NCI-H345 treated with DMSO at 0.1 percent for 48 hours (cell line): Measurements from ENCODE around the gene ITPKC.
"Not testable (repeated sequence)": the region's sequence is repeated elsewhere in the genome, so short reads cannot be mapped to it uniquely, and the experiment has no call there.

Experiments used
- DNase-seq: peaks from one replicate; lab custom pipeline; 2025; ENCODE audit not compliant: unreplicated experiment; lab: John Stamatoyannopoulos, UW

ITPKC gene

DNA sequence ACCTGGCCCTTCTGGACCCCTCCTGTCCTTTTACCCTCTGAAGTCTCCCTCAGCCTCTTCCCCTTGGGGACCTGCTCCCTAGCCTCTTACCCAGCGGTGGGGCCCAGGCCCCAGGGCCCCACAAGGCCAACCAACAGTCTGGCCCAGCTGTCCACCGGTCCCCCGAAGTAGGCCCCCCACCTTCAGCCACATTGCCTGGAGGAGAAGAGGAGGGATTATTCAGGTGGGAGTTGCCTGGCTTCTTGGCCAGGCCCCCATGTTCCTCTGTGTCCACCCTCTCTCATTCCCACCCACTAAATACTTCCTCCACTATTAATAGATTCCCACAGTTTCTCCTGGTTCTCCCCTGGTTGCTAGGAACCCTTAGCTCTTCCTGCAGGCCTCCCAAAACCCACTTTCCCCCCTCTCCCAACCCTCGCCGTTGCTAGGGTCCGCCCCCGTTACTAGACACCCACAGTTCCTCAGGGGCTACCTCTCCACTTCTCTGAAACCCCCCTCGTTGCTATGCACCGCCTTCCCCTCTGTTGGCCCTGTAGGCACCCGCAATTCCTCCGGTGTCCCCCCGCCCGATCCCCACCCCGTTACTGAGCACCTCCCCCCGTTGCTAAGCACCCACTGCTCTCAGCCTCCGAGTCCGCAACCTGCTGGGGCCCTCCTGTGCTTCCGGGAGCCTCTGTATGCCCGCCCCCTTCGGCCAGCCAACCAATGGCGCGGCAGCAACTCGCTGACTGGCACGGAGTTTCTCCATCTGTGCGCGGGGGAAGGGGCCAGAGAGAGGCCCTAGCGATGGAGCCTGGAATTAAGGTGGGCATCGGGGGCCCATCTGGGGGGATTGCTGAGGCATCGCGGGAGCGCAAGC is 2.2 kb upstream of the ITPKC start:
- peak; percentile 99 for DNase-seq

DNA sequence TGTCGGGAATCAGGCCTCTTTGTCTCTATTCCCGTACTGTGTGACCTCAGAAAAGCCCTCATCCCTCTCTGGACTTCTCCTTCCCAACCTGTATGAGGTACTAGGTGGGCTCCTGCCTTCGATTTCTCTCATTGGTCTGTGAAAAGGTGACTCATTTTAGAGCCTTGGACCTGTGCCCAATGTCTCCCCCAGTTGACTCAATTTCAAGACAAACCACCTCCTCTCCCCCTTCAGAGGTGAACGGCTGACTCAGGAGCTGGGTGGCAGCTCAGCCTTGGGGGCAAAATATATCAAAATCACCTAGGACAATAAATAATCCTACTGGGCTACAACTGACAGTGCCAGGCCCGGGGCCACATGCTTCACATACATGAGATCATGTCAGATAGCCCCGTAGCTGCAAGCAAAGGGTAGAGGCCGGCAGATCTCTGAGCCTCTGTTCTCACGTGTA is 856 bp upstream of the ITPKC start:
- DNase-seq, result peak; percentile 73

DNA sequence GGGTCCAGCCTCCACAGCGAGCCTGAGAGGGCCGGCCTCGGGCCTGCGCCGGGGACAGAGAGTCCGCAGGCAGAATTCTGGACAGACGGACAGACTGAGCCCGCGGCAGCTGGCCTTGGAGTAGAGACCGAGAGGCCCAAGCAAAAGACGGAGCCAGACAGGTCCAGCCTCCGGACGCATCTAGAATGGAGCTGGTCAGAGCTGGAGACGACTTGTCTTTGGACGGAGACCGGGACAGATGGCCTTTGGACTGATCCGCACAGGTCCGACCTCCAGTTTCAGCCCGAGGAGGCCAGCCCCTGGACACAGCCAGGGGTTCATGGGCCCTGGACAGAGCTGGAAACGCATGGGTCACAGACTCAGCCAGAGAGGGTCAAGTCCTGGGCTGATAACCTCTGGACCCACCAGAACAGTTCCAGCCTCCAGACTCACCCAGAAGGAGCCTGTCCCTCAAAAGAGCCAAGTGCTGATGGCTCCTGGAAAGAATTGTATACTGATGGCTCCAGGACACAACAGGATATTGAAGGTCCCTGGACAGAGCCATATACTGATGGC is 490 bp downstream of the ITPKC start:
- peak; percentile 16 for DNase-seq

DNA sequence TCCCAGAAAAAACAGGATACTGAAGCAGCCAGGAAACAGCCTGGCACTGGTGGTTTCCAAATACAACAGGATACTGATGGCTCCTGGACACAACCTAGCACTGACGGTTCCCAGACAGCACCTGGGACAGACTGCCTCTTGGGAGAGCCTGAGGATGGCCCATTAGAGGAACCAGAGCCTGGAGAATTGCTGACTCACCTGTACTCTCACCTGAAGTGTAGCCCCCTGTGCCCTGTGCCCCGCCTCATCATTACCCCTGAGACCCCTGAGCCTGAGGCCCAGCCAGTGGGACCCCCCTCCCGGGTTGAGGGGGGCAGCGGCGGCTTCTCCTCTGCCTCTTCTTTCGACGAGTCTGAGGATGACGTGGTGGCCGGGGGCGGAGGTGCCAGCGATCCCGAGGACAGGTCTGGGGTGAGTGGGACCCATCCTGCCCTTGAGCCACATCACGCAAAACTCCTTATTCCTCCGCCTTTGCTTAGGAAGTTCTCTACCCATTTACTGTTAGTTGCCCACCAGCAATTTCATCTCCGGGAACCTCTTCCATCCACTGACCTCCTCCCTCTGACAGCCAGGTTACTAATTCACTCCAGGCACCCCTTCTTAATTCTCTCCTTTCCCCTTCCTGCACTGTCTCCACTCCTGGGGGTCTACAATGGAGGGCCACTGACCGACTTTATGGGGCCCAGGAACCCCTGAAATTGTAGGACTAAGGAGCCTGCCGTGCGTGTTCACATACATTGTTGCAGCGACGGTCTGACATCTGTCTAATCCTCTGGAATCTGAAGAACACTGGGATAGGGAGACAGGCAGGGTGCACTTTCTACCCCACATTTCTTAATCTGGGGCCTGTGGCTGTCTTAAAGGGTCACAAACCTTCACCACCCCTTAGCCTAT is 1.2 kb downstream of the ITPKC start:
- peak; percentile 11 for DNase-seq

DNA sequence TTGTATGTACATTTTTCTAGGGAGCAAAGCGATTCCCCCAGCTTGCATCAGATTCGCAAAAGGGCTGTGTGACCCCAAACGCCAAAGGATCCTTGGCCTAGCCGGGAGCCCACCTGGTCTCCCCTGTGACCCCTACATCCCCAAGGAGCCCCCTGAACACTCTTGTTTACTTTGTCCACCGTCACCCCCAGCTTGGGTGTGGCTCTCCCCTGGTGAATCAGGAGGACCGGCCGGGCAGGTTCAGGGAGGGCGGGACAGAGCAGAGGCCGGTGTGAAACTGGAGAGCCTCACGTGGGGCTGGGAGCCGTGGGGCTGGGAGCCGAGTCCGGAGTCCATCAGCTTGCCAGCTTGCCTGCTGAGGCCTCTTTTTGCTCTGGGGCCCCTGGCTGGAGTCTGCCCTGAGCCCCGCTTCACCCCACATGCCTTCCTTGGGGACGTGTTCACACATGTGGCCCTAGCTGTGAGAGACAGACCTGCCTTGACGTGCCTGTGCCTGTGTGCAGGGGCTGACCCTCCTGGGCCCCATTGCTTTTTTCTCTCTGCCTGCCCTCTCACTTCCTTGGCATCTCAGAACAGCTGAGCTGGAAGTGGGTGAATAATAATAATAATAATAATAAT is 2.0 kb downstream of the ITPKC start:
- DNase-seq, result no peak

DNA sequence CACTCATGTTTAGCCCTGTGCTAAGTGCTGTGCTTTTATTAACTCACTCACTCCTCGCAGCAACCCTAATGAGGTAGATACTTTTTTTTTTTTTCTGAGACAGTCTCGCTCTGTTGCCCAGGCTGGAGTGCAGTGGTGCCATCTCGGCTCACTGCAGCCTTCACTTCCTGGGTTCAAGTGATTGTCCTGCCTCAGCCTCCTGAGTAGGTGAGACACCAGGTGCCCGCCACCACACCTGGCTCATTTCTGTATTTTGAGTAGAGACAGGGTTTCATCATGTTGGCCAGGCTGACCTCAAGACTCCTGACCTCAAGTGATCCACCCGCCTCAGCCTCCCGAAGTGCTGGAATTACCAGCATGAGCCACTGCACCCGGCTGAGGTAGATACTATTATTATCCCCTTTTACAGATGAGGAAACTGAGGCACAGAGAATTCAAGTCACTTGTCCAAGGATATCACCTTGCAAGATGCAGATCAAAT is 2.5 kb downstream of the ITPKC start:
- no peak for DNase-seq

DNA sequence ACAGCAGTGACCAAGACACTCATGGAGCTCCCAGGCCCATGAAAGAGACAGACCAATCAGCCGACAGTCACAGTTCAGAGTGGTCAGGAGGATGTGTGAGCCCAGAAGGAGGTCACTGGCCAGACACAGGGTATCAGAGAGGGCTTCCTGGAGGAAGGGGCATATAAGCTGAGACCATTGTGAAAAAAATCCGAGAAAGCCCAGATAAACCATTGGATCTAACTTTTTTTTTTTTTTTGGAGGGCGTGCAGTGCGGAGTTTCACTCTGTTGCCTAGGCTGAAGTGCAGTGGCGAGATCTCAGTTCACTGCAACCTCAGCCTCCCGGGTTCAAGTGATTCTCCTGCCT is 4.2 kb downstream of the ITPKC start:
- no peak for DNase-seq

DNA sequence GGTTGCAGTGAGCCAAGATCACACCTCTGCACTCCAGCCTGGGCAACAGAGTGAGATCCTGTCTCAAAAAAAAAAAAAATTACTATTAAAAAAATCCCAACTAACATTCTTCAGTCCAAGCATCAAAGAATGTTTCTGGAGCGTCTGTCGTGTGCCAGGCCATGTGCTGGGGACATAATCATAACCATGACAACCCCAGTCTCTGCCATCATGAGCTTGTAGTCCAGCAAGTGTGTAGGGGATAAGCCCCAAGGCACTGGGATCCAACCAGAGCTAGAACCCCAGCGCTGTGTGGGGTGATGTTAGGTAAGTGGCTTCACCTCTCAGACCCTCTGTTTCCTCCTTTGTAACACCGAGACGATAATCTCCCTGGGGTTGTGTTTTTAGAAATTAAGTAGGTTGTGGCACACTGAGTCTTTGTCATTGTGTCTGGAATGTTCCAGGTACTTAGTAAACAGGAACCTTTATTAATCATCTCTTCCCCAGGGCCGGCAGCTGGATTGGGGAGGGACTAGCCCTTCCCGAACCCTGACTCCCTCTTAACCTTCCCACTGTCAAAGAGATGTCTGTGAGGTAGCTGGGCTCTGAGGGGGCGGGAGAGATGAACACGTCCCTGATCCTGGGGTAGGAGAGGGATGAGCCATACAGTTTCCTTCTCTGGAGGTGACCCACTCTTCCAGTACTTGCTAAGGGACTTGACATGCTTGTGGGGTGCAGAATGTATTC is 5.2 kb downstream of the ITPKC start:
- no peak for DNase-seq

DNA sequence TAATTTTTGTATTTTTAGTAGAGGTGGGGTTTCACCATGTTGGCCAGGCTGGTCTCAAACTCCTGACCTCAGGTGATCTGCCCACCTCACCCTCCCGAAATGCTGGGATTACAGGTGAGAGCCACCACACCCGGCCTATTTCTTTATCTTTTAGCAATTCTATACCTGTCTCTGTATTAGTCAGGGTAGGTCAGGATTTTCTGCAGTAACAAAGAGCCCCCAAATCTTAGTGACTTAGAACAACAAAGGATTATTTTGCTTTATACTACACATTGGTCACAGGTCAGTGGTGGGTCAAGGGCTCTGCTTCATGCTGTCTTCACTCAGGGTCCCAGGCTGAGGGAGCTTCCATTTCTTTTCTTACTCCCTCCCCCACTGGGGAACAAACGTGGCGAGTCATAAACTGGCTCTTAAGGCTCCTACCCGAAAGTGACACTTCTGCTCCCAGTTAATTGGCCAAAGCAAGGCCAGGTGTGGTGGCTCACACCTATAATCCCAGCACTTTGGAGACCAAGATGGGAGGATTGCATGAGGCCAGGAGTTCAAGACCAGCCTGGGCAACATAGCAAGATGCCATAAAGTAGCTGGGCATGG is 6.8 kb downstream of the ITPKC start:
- DNase-seq, result no peak

DNA sequence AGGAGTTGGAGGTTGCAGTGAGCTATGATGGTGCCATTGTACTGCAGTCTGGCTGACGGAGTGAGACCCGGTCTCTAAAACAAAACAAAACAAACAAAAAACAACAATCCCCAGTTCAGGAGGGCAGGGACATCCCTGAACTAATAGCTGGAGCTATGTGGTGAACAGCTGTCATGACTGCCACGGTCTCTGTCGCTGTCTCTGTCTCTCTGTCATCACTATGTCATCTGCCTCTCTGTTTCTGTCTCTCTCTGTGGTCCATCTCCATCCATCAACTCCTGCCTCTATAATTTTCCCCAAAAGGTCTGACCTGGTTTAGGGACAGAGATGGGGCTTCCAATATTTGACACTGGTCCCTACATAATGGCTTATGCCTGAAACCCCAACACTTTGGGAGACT is 7.4 kb downstream of the ITPKC start:
- no peak for DNase-seq

DNA sequence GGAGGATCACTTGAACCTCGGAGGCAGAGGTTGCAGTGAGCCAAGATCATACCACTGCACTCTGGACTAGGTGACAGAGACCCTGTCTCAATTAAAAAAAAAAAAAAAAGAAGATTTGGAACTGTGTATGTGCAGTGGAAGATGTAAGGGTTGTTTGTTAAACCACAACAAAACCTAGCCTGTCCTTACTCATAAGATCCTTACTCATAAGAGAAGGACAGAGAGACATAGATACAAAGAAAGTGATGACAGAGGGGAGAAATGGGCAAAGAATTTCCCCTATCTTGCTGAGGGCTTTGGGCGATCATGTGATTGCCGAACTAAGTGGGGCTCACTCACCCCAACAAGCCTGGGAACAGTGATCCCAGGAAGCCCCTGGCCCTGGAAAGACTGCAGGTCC is 7.9 kb downstream of the ITPKC start:
- DNase-seq, result no peak

DNA sequence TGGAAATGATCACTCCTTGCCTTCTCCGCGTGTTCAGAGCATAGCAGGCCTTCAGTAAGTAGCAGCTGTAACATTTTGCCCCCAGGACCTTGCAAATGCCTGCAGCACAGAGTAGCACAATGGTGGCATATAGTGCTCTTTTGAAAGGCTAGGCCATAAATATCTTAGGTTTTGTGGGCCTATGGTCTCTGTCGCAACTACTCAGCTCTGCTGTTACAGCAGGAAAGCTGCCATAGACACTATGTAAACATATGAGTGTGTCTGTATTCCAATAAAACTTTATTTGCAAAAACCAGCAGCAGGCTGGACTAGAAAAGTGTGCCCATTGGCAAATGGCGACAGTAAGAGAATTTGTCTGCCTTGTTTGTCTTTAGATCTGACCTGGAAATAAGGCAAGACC is 9.4 kb downstream of the ITPKC start:
- no peak for DNase-seq

DNA sequence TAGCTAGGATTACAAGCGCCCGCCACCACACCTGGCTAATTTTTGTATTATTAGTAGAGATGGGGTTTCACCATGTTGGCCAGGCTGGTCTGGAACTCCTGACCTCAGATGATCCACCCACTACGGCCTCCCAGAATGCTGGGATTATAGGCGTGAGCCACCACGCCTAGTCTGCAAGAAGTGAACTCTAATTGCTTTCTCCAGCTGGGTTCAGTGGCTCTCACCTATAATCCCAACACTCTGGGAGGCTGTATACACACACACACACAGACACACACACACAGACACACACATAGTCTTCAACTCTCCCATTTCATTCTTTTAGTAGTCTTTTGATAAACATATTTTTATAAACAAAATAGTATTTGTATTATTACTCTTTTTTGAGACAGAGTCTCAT is 13.2 kb downstream of the ITPKC start:
- not testable (repeated sequence) for DNase-seq

DNA sequence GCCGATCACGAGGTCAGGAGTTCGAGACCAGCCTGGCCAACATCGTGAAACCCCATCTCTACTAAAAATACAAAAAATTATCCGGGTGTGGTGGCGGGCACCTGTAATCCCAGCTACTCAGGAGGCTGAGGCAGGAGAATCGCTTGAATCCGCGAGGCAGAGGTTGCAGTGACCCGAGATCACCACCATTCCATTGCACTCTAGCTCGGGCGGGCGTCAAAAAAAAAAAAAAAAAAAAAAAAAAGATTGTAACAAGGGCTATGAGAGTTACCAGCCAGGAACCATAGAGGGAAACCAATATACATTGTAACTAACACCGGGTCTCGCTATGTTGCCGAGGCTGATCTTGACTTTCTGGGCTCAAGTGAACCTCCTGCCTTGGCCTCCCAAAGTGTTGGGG is 15.4 kb downstream of the ITPKC start:
- not testable (repeated sequence) for DNase-seq

DNA sequence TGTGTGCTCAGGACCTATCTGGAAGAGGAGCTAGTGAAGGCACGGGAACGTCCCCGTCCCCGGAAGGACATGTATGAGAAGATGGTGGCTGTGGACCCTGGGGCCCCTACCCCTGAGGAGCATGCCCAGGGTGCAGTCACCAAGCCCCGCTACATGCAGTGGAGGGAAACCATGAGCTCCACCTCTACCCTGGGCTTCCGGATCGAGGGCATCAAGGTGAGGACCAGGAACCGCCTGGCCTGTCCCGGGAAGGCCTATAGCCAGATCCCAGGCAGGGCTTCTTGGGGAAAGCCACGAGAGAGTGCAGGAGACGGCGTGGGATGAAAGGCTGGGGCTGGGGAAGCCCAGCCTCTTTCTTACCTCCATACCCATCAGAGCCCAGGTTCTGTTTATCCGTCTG is 16.2 kb downstream of the ITPKC start:
- DNase-seq, result no peak

DNA sequence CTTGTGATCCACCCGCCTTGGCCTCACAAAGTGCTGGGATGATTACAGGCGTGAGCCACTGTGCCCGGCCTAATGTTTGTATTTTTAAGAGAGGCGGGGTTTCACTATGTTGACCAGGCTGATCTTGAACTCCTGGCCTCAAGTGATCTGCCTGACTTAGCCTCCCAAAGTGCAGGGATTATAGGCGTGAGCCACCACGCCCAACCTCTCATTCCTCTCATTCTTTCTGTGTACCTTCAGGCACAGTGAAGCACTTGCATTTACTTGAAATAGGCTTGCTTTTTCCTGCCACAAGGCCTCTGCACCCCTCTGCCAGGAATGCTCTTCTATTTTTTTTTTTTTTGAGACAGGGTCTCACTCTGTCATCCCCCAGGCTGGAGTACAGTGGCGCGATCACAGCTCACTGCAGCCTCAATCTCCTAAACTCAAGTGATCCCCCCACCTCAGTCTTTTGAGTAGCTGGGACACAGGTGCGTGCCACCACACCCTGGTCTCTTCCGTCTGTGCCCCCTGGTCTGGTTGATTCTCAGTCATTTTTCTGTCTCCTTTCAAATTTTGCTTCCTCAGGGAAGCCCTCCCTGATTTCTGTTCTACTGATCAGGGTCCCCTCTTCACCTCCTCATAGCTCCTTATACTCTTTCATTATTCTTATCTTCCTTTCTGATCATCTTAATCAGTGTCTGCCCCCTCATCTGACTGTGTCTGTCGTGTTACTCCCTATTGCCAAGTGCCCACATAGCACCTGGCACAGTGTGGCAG is 18.3 kb downstream of the ITPKC start:
- DNase-seq, result no peak

DNA sequence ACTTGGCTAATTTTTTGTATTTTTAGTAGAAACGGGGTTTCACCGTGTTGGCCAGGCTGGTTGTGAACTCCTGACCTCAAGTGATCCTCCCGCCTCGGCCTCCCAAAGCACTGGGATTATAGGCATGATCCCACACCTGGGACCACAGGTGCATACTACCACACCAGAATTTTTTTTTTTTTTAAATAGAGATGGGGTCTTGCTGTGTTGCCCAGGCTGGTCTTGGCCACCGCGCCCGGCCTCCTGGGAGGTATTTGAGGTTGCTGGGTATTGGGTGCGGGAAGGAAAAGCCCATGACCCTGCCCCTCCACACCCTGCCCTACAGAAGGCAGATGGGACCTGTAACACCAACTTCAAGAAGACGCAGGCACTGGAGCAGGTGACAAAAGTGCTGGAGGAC is 19.7 kb downstream of the ITPKC start:
- no peak for DNase-seq

DNA sequence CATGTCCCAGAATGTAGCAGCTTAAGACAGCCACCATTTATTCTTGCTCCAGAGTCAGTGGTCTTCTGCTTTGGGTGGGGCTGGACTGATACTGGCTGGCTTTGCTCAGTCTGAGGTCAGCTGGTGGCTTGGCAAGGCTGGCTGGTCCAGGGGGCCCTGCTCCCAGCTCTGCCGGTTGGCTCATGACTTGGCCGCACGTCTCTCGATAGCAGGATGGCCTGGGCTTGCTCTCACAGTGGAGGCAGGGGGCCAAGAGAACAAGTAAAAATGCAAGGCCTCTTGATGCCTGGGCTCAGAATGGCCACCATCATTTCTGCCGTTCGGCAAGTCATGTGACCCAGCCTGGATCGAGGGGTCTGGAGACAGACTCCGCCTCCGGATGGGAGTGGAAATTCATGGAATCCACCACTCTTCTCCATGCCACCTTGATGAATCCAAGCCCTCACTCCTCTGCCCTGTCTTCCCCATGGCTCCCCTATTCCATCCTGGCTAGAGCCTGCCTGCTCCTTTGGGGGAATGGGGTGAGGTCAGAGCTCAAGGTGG is 20.3 kb downstream of the ITPKC start:
- no peak for DNase-seq
